Tibial nerve (tissue), 3 donors: ENCODE results near the gene DTNB.

Experiments
- POLR2A ChIP-seq, 2 donors: fragments of 450-650 bp; IDR thresholded peaks; one replicate each; pipeline ENCODE4 v1.6.1; 2017; ENCODE audit warnings: antibody characterized with exemption in 2 of 2, mild to moderate bottlenecking in 2 of 2, moderate library complexity in 2 of 2
- TF ChIP-seq, protein P1 (sequence below), 5 experiments: fragments of 200-600 bp in 3 of 5; fragments of 450-650 bp in 2 of 5; sonication (generic) in 3 of 5; IDR thresholded peaks; one replicate each; pipeline ENCODE4 v1.5.1; 2016 to 2019; ENCODE audit warnings: antibody characterized with exemption in 5 of 5, mild to moderate bottlenecking in 3 of 5, moderate library complexity in 2 of 5

DNA sequence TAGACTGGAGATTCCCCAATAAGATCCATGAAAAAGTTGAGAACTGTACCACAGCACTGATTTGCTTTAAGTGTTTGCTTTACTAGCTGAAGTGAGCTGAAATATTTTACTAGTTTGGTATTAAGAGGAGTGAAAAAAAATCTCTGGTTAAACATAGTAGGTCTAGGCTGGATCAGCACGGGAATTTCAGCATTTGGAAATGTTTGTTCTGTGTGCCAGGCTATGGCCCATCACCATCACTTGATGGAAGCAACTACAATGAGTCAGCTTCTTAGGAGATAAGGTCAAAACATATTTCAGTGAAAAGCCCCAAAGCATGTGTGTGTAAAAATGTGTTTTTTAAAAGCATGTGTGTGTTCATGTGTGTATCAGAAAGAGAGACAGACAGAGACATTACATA lies 200.2 kb downstream of the DTNB start:
- TF ChIP-seq, protein P1, sequence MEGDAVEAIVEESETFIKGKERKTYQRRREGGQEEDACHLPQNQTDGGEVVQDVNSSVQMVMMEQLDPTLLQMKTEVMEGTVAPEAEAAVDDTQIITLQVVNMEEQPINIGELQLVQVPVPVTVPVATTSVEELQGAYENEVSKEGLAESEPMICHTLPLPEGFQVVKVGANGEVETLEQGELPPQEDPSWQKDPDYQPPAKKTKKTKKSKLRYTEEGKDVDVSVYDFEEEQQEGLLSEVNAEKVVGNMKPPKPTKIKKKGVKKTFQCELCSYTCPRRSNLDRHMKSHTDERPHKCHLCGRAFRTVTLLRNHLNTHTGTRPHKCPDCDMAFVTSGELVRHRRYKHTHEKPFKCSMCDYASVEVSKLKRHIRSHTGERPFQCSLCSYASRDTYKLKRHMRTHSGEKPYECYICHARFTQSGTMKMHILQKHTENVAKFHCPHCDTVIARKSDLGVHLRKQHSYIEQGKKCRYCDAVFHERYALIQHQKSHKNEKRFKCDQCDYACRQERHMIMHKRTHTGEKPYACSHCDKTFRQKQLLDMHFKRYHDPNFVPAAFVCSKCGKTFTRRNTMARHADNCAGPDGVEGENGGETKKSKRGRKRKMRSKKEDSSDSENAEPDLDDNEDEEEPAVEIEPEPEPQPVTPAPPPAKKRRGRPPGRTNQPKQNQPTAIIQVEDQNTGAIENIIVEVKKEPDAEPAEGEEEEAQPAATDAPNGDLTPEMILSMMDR (IDR thresholded peaks at IDR 0.05): no peak
- no peak for TF ChIP-seq POLR2A (IDR thresholded peaks at IDR 0.05)
